Measurements from ENCODE around the gene FGF5.

Gene FGF5

GRCh38 chr4:80295826-80296225, 29.4 kb downstream of the FGF5 start:
- TF ChIP-seq GATA3 (IDR thresholded peaks at IDR 0.05; ENCODE audit: low read depth, low read length) (no peak), GATA2 (IDR thresholded peaks at IDR 0.05; ENCODE audit: low read depth, low read length) (no peak)

GRCh38 chr4:80301884-80302283, 35.4 kb downstream of the FGF5 start:
- TF ChIP-seq GATA2 (IDR thresholded peaks at IDR 0.05; ENCODE audit: low read depth, low read length) = no peak
- TF ChIP-seq GATA3 (IDR thresholded peaks at IDR 0.05; ENCODE audit: low read depth, low read length) = no peak

- TF ChIP-seq GATA2 (IDR thresholded peaks at IDR 0.05; ENCODE audit: low read depth, low read length) (no peak), GATA3 (IDR thresholded peaks at IDR 0.05; ENCODE audit: low read depth, low read length) (no peak)
Measured at GRCh38 chr4:80302616-80303223, 36.3 kb downstream of the FGF5 start.

GRCh38 chr4:80305466-80305865, 39.0 kb downstream of the FGF5 start:
- TF ChIP-seq GATA2 (IDR thresholded peaks at IDR 0.05; ENCODE audit: low read depth, low read length) (no peak), GATA3 (IDR thresholded peaks at IDR 0.05; ENCODE audit: low read depth, low read length) (no peak)

- TF ChIP-seq GATA2 (IDR thresholded peaks at IDR 0.05; ENCODE audit: low read depth, low read length) = no peak
- no peak for TF ChIP-seq GATA3 (IDR thresholded peaks at IDR 0.05; ENCODE audit: low read depth, low read length)
Measured at GRCh38 chr4:80306260-80306659, 39.8 kb downstream of the FGF5 start.

- TF ChIP-seq GATA2 (IDR thresholded peaks at IDR 0.05; ENCODE audit: low read depth, low read length) (no peak), GATA3 (IDR thresholded peaks at IDR 0.05; ENCODE audit: low read depth, low read length) (no peak)
Measured at GRCh38 chr4:80307183-80307735, 40.8 kb downstream of the FGF5 start.

- TF ChIP-seq GATA3 (IDR thresholded peaks at IDR 0.05; ENCODE audit: low read depth, low read length) (no peak), GATA2 (IDR thresholded peaks at IDR 0.05; ENCODE audit: low read depth, low read length) (no peak)
Measured at GRCh38 chr4:80307774-80308465, 41.5 kb downstream of the FGF5 start.

- no peak for TF ChIP-seq GATA2 (IDR thresholded peaks at IDR 0.05; ENCODE audit: low read depth, low read length)
- TF ChIP-seq GATA3 (IDR thresholded peaks at IDR 0.05; ENCODE audit: low read depth, low read length) = no peak
Measured at GRCh38 chr4:80308466-80308822, 42.0 kb downstream of the FGF5 start.

GRCh38 chr4:80309294-80310004, 43.0 kb downstream of the FGF5 start:
- TF ChIP-seq GATA2 (IDR thresholded peaks at IDR 0.05; ENCODE audit: low read depth, low read length) (no peak), GATA3 (IDR thresholded peaks at IDR 0.05; ENCODE audit: low read depth, low read length) (no peak)

- TF ChIP-seq GATA2 (IDR thresholded peaks at IDR 0.05; ENCODE audit: low read depth, low read length) = no peak
- TF ChIP-seq GATA3 (IDR thresholded peaks at IDR 0.05; ENCODE audit: low read depth, low read length) = no peak
Measured at GRCh38 chr4:80311130-80311529, 44.7 kb downstream of the FGF5 start.

GRCh38 chr4:80312124-80312523, 45.7 kb downstream of the FGF5 start:
- TF ChIP-seq GATA3 (IDR thresholded peaks at IDR 0.05; ENCODE audit: low read depth, low read length) (no peak), GATA2 (IDR thresholded peaks at IDR 0.05; ENCODE audit: low read depth, low read length) (no peak)

GRCh38 chr4:80313627-80314026, 47.2 kb downstream of the FGF5 start:
- TF ChIP-seq GATA3 (IDR thresholded peaks at IDR 0.05; ENCODE audit: low read depth, low read length) (no peak), GATA2 (IDR thresholded peaks at IDR 0.05; ENCODE audit: low read depth, low read length) (no peak)

- TF ChIP-seq GATA3 (IDR thresholded peaks at IDR 0.05; ENCODE audit: low read depth, low read length) (no peak), GATA2 (IDR thresholded peaks at IDR 0.05; ENCODE audit: low read depth, low read length) (no peak)
Measured at GRCh38 chr4:80321341-80321740, 54.9 kb downstream of the FGF5 start.

GRCh38 chr4:80321776-80322175, 55.3 kb downstream of the FGF5 start:
- no peak for TF ChIP-seq GATA2 (IDR thresholded peaks at IDR 0.05; ENCODE audit: low read depth, low read length)
- no peak for TF ChIP-seq GATA3 (IDR thresholded peaks at IDR 0.05; ENCODE audit: low read depth, low read length)
